ENCODE data around the gene BCHE.

Gene BCHE

GRCh38 chr3:165803471-165803870 is 33.8 kb downstream of the BCHE start:
- H3K9me2 ChIP-seq (replicated peaks; ENCODE audit: control insufficient read depth, low read length): no peaks in the 10 kb centered on the region
- no peaks in the 10 kb centered on the region for H3K36me3 ChIP-seq (ENCODE audit: control insufficient read depth, low read length)
- no peak overlapping the region for H3K4me2 ChIP-seq (ENCODE audit: low read length)
- no peak overlapping the region for H3K4me3 ChIP-seq (ENCODE audit: low read length)
- no peaks in the 10 kb centered on the region for H3K4me1 ChIP-seq (ENCODE audit: control insufficient read depth, low read length)
- no peaks in the 10 kb centered on the region for H3K27me3 ChIP-seq (ENCODE audit: control insufficient read depth, low read length)
- TF ChIP-seq EZH2phosphoT487 (IDR thresholded peaks at IDR 0.05; ENCODE audit: borderline replicate concordance, low read length) (no peak), CTCF (IDR thresholded peaks at IDR 0.05; ENCODE audit: low read depth, low read length, poor library complexity, severe bottlenecking) (no peak)
- no peak overlapping the region for H3K27ac ChIP-seq (ENCODE audit: low read depth, low read length)
- H3K79me2 ChIP-seq (ENCODE audit: control insufficient read depth, low read length): no peaks in the 10 kb centered on the region
- no peaks in the 10 kb centered on the region for H3K9me3 ChIP-seq (ENCODE audit: control insufficient read depth, insufficient read depth, low read length)
- no peaks in the 10 kb centered on the region for H3F3A ChIP-seq (ENCODE audit: control insufficient read depth, insufficient read depth)
- no peaks in the 10 kb centered on the region for H4K20me1 ChIP-seq (ENCODE audit: control insufficient read depth, insufficient read depth, low read depth, low read length)

- Histone ChIP-seq H3K9me3 (ENCODE audit: control insufficient read depth, insufficient read depth, low read length) (no peaks in the 10 kb centered on the region), H3K27ac (ENCODE audit: low read depth, low read length) (no peak overlapping the region), H3K4me2 (ENCODE audit: low read length) (no peak overlapping the region), H3K79me2 (ENCODE audit: control insufficient read depth, low read length) (no peaks in the 10 kb centered on the region), H3K4me3 (ENCODE audit: low read length) (no peak overlapping the region), H4K20me1 (ENCODE audit: control insufficient read depth, insufficient read depth, low read depth, low read length) (no peaks in the 10 kb centered on the region), H3K9me2 (replicated peaks; ENCODE audit: control insufficient read depth, low read length) (no peaks in the 10 kb centered on the region), H3K36me3 (ENCODE audit: control insufficient read depth, low read length) (no peaks in the 10 kb centered on the region), H3F3A (ENCODE audit: control insufficient read depth, insufficient read depth) (no peaks in the 10 kb centered on the region), H3K27me3 (ENCODE audit: control insufficient read depth, low read length) (no peaks in the 10 kb centered on the region), H3K4me1 (ENCODE audit: control insufficient read depth, low read length) (no peaks in the 10 kb centered on the region)
- TF ChIP-seq CTCF (IDR thresholded peaks at IDR 0.05; ENCODE audit: low read depth, low read length, poor library complexity, severe bottlenecking) (no peak), EZH2phosphoT487 (IDR thresholded peaks at IDR 0.05; ENCODE audit: borderline replicate concordance, low read length) (no peak)
Observed at GRCh38 chr3:165800970-165801369, 36.3 kb downstream of the BCHE start.

- H3K36me3 ChIP-seq (ENCODE audit: control insufficient read depth, low read length): no peaks in the 10 kb centered on the region
- H3K9me3 ChIP-seq (ENCODE audit: control insufficient read depth, insufficient read depth, low read length): no peaks in the 10 kb centered on the region
- TF ChIP-seq CTCF (IDR thresholded peaks at IDR 0.05; ENCODE audit: low read depth, low read length, poor library complexity, severe bottlenecking) (no peak), EZH2phosphoT487 (IDR thresholded peaks at IDR 0.05; ENCODE audit: borderline replicate concordance, low read length) (no peak)
Observed at GRCh38 chr3:165799026-165799425, 38.2 kb downstream of the BCHE start.

GRCh38 chr3:165797551-165797950 is 39.7 kb downstream of the BCHE start:
- Histone ChIP-seq H3K4me1 (ENCODE audit: control insufficient read depth, low read length) (no peaks in the 10 kb centered on the region), H3K27ac (ENCODE audit: low read depth, low read length) (no peak overlapping the region), H3K27me3 (ENCODE audit: control insufficient read depth, low read length) (no peaks in the 10 kb centered on the region), H3K9me3 (ENCODE audit: control insufficient read depth, insufficient read depth, low read length) (no peaks in the 10 kb centered on the region), H3K4me2 (ENCODE audit: low read length) (no peak overlapping the region), H3F3A (ENCODE audit: control insufficient read depth, insufficient read depth) (no peaks in the 10 kb centered on the region), H3K9me2 (replicated peaks; ENCODE audit: control insufficient read depth, low read length) (no peaks in the 10 kb centered on the region), H3K36me3 (ENCODE audit: control insufficient read depth, low read length) (no peaks in the 10 kb centered on the region), H3K79me2 (ENCODE audit: control insufficient read depth, low read length) (no peaks in the 10 kb centered on the region), H3K4me3 (ENCODE audit: low read length) (no peak overlapping the region), H4K20me1 (ENCODE audit: control insufficient read depth, insufficient read depth, low read depth, low read length) (no peaks in the 10 kb centered on the region)
- TF ChIP-seq EZH2phosphoT487 (IDR thresholded peaks at IDR 0.05; ENCODE audit: borderline replicate concordance, low read length): no peak
- TF ChIP-seq CTCF (IDR thresholded peaks at IDR 0.05; ENCODE audit: low read depth, low read length, poor library complexity, severe bottlenecking): no peak

More at GRCh38 chr3:165799026-165799425, 38.2 kb downstream of the BCHE start:
- Histone ChIP-seq H3K79me2 (ENCODE audit: control insufficient read depth, low read length) (no peaks in the 10 kb centered on the region), H3K9me2 (replicated peaks; ENCODE audit: control insufficient read depth, low read length) (no peaks in the 10 kb centered on the region), H3K4me3 (ENCODE audit: low read length) (no peak overlapping the region), H3K27ac (ENCODE audit: low read depth, low read length) (no peak overlapping the region), H3K27me3 (ENCODE audit: control insufficient read depth, low read length) (no peaks in the 10 kb centered on the region), H4K20me1 (ENCODE audit: control insufficient read depth, insufficient read depth, low read depth, low read length) (no peaks in the 10 kb centered on the region), H3K4me2 (ENCODE audit: low read length) (no peak overlapping the region), H3K4me1 (ENCODE audit: control insufficient read depth, low read length) (no peaks in the 10 kb centered on the region), H3F3A (ENCODE audit: control insufficient read depth, insufficient read depth) (no peaks in the 10 kb centered on the region)

Data from DOHH2 (cell line).